NCI-H510A (cell line): ENCODE data around the gene KDM7A.
"Not testable (repeated sequence)": the region's sequence is repeated elsewhere in the genome, so short reads cannot be mapped to it uniquely, and the experiment has no call there.

Experiments
- DNase-seq: peaks from one replicate; lab custom pipeline; 2025; lab: John Stamatoyannopoulos, UW

KDM7A gene

DNA sequence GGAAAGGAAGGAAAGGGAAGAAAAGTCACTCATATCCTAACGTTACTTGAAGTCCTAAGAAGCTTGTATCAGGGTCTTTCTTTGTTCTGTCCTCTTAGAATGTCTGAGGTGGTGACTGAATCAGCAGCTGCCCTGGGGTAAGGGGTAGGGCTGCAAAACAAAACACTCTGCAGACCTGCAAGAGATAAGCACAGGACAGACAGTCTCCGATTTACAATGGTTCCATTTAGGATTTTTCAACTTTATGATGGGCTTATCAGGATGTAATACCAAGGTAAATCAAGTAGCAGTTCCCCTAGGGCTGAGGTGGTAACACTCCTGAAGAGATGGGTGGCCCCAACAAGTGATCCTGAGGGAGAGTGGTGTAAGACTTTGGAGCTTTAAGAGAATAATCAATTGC lies 16.5 kb downstream of the KDM7A start:
- no peak for DNase-seq

DNA sequence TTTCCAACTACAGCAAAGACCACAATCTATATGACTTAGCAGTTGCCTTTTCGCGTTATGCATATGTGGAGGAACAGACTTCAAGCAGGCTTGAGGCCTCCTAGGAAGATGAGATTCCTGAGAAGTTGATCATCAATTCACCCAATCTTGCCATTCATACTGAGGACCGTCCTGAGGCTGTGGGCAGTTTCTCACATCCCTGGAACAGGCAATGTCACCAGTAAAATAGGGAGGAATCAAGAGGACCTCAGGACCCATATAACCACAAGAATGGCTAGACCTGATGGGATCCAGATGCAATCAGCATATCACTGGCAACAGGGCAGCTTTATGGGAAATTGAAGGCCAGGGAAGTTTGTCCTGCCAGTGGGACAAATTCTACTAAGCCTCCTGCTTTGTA lies 17.3 kb downstream of the KDM7A start:
- DNase-seq = no peak

DNA sequence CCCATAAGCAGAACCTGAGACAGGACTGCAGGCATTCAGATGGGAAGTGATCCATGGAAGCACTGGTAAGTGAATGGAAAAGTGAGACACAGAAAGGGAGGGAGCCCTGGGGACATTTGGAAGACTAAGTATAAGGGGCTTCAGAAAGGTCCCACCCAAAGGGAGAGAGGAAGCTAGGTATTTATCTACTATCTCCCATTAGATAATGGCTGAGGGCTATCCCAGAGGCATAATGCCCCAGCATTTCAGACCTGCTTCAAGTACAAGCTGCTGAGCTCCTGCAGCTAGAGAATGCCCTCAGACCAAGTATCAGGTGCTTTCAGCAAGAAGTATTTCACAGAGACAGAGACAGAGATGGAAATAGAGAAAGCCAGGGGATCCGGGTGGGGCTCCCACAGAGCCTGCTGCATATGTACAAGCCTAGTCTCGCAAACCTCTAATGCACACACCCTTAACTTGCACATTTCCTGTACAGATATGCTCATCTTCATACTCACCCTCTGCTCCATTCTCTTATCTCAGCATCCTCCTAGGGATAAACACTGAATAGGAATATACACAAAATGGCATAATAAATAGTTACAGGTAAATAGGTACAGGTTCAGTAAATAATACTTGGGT lies 20.2 kb downstream of the KDM7A start:
- no peak for DNase-seq

DNA sequence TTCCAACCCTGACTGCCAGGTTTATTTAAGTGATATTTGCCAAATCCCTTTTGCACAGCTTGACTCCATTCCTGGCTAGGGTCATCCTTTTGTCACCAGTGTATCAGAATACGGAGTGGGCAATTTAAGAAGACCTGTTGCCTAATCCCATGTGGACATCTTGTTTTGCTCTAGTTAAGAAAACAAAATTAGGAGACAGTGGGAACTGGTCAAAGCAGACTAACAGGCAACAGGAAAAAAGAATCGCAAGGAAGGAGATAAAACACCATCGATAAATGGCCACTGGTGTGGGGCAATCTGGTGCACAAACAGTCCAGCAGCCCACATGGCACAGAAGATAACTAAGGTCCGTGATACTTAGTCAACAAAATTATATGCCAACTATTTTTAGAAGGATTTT lies 21.4 kb downstream of the KDM7A start:
- no peak for DNase-seq

DNA sequence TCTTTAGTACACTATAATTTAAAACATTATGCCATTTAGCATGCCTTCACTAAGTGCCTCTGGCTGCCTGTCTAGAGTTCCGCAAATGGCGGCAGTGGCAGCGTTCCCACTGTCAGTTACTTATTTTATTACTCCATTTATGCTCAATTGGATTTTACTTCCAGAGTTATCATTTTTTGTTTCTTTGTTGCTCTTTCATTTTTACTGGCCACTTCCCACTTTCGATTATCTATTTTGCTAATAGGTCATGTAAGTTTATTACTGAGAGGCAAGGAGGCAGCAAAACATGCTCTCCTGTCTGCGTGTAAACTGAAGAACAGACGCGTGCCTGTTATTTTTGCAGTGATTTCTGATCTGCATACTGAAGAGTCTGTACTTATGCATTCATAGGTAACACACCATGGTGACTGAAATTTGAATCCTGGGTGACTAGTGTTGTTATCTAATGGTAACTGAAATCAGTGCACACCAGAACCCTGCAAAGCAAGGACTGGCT lies 23.1 kb downstream of the KDM7A start:
- no peak for DNase-seq

DNA sequence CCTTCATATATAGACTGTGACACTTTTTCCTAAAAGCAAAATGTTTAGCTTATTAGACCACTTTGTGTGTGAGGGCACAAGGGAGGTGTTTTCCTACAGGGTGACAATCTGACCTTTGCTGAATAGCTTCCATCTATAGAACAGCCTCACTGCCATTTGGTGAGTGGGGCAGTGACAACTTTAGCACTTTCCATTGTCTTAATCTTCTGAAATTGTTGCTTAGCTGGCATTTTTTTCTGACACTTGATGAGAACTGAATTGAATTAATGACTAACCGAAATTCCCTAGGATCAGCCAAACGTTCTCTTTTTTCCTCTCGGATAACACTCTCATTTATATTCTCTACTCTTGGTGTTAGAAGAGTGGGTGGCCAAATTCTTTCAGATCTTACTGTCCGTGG lies 30.2 kb downstream of the KDM7A start:
- no peak for DNase-seq

DNA sequence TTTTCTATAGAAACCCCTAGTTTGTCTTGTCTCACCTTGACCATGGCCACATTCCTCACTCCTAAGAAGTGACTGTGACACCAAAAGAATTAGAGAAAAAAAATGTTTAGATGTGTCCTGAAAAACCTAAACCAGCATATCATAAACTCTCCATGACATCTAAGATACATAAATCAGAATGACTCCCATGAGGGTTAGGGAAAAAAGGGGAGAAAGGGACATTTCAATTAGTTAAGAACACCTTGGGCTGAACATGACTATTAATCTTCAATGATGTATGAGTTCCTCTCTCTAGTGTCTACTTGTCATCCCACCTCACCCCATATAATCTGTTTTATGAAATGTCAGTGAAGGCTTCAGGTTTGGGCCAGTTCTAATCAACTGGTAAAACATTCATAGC lies 31.1 kb downstream of the KDM7A start:
- DNase-seq = no peak

DNA sequence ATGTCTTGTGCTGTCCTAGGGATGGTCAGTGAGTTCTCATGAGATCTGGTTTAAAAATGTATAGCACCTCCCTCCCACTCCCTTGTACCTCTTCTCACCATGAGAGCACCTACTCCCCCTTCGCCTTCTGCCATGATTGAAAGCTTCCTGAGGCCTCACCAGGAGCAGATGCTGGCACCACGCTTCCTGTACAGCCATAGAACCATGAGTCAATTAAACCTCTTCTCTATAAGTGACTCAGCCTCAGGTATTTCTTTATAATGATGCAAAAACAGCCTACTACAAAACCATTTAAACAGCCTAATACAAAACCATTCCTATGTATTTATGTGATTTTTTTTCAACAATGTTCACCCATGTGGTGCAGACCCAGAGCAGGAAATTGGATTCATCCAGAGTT lies 32.0 kb downstream of the KDM7A start:
- no peak for DNase-seq

DNA sequence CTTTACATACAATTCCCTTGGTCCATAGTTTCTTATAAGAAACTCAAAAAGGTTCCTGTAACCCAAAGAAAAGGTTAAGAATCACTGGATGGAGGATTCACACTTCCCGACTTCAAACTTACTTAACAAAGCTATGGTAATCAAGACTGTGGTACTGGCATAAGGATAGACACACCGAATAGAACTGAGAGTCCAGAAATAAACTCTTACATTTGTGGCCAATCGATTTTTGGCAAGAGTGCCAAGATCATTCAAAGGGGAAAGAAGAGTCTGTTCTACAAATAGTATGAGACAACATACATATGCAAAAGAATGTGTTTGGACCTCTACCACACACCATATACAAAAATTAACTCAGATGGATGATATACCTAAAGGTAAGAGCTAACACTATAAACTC lies 32.8 kb downstream of the KDM7A start:
- no peak for DNase-seq

DNA sequence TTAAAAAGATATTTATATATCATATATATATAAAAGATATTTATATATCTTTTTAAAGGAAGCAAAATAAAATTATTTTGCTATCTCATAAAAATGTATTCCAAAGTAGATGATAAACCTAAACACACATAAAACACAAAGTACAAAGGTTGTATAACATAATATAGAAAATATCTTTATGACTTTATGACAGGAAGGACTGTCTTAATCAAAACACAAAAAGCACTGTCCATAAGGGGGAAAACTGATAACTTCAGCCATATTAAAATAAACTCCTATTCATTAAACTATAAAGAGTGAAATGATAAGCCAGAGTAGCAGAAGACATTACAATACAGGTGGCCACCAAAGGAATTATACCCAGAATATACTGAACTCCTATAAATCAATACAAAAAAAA lies 34.8 kb downstream of the KDM7A start:
- no peak for DNase-seq

DNA sequence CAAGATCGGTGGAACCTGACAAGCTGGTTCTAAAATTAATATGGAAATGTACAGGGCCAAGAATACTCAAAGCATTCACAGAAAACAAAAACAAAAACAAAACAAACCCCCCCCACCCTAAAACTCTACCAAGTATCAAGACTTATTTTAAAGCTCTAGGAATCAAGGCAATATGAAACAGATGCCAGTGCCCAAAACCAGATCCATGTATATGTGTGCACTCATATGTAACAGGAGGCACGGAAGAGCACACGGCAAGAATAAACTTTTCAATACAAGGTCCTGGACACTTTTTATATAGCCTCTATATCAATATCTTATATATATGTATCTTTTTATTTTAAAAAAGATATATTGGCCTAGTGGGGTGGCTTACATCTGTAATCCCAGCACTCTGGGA lies 35.5 kb downstream of the KDM7A start:
- DNase-seq = no peak

DNA sequence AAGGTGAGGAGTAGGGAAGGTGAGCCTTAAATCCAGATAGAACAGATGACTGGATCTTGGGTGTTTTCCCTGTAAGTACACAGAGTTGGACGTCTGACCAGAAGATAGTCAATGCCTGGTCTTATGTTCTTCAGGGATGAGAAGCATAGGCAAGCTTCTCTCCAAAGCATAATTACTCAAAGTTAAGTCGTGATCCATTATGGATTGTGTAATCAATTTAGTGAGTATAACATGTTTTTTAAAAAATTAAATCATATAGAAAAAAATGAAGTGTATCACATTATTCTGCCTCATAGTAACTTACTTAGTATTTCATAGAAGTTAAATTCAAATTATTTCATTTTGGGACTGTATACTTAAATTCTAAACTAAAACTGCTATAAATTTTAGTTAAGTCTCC lies 39.7 kb downstream of the KDM7A start:
- no peak for DNase-seq

DNA sequence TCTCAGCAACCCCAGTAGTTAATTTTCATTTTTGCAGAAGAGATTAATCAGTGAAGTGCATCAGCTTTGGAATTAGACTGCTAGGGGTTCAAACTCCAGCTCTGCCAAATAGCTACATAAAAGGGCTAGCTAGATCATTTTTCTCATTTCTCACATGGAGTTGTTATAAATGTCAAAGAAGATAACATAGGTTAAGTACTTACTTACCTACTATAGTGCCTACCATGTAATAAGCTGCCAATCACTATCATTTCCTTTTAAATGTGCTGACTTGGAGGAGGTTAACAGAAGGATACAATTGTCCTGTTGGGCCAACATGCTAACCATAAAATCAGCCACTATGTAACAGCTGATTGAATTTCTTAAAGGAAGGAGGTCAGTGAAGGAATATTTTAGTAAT lies 40.7 kb downstream of the KDM7A start:
- DNase-seq = no peak

DNA sequence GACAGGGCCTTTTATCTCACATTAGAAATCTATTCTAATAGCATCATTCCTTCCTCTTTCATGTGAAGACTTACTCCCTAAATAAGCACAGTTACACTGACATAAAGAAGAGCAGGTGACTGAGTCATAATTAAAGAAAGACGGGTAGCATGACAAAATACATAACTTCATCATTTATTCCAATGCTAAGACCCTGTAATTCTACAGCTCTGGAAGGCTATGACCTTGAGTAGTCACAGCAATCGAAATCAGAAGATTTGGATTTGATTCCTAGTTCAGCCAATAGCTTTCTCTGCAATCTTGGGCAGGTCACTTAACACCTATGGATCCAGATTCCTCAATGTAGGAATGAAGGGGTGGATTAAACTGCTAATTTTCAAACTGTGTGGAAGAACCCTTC lies 42.7 kb downstream of the KDM7A start:
- no peak for DNase-seq

DNA sequence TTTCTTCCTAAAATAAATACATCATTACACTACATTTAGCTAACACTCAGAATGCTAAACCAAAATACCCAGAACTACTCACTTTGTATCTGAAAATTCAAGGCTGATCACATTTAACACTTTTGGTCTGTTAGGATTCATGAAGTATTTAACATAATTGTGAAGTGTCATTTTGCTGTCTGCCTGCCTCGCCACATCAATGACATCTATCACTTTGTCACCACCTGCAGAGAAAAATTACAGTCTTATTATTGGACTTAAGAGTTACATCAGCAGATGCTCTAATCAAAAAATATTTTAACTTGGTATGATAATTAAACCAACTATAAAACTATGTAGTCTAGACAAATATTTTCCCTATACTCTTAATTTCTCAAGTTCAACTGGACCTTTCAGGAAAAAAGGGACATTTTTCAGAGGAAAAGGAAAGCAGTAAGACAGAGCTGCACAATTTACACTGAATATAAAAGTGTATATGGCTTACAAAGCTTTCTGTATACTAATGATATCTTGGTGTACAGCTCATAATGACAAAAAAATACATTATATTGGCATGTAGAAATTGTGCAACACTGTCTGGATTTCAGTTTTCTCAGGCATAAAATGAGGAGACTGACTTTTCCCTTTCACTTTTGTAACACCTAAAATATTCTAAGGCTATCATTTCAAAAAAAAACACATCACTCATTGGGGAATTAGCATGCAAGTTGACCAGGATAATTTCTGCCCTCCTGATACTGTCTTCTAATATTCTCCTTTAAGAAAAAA lies 49.2 kb downstream of the KDM7A start:
- no peak for DNase-seq

DNA sequence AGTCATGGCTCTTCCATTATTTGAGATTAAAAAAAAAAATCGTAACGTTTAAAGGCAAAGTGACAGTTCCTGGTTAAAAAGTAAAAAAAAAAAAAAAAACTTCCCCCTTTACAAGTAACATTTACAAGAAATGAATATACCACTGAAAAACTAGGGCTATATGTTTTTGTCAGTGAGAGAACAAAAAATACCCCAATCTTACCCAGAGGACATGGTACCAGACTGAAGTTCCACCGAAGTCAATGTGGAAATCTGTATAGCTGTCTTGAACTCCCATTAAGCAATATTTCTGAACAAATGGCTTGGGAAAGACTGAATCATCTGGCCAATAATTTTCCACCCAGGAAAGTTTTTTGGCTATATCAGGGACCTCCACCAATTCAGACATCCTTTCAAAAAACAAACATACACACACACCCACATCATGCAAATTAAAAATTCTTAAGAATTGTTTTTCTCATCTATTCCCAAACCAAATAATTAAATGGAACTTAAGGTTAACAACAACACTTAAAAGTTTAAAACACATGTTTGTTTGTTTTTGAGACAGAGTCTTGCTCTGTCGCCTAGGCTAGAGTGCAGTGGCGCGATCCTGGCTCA lies 50.2 kb downstream of the KDM7A start:
- DNase-seq = no peak

DNA sequence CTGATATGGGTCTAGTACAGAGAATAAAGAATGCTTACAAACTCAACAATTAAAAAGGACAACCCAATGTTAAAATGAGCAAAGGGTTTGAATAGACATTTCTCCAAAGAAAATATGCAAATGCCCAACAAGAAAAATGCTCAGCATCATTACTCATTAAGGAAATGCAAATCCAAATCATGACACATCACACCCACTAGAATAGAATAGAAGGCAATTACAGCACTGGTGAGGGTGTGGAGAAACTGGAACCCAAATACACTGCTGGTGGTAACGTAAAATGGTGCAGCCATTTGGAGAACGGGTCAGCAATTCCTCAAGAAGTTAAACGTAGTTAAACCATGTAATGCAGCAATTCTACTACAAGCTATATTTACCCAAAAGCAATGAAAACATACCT lies 53.8 kb downstream of the KDM7A start:
- DNase-seq = no peak

DNA sequence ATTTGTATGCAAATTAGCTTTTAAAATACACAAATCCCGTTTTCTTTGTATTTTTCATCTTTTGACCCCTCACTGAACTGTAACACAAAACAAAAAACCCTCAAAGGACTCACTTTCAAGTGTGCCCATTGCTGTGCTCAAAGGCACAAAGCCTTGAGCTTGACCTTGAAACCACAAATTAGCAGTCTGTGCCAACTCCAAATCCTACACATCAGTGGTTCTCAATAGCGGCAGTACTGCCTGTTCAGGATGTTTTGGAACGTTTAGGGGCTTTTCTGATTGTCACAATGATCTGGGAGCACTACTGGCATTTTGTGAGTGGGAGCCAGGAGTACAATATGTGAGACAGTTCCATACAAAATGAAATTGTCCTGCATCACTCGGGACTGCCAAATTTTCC lies 55.5 kb downstream of the KDM7A start:
- no peak for DNase-seq

DNA sequence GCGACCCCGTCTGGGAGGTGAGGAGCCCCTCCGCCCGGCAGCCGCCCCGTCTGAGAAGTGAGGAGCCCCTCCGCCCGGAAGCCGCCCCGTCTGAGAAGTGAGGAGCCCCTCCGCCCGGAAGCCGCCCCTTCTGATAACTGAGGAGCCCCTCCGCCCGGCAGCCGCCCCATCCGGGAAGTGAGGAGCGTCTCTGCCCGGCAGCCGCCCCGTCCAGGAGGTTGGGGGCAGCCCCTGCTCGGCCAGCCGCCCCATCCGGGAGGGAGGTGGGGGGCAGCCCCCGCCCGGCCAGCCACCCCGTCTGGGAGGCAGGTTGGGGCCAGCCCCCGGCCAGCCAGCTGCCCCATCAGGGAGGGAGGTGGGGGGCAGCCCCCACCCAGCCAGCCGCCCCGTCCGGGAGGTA lies 62.0 kb downstream of the KDM7A start:
- not testable (repeated sequence) for DNase-seq

DNA sequence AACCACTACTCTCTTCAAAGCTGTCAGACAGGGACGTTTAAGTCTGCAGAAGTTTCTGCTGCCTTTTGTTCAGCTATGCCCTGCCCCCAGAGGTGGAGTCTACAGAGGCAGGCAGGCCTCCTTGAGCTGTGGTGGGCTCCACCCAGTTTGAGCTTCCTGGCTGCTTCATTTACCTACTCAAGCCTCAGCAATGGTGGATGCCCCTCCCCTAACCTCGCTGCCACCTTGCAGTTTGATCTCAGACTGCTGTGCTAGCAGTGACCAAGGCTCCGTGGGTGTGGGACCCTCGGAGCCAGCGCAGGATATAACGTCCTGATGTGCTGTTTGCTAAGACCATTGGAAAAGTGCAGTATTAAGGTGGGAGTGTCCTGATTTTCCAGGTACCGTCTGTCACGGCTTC lies 68.0 kb downstream of the KDM7A start:
- not testable (repeated sequence) for DNase-seq

DNA sequence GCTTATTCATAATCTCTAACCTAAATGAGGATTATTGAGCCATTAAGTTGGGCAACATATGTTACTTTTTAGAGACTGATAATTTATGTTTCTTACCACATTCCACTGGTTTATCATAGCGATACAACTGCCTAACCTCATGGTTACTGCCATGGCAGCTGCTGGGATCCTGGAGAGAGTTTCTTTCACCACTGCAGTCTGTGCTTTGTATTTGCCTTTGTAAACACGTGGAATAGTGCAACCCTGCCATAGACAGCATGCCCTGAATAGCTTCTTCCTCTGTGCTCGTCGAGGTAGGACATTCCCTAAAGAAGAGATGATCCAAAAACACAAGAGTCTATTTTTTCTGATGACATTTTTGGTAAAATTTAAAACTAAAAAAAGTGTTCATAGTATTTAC lies 80.3 kb downstream of the KDM7A start:
- no peak for DNase-seq

DNA sequence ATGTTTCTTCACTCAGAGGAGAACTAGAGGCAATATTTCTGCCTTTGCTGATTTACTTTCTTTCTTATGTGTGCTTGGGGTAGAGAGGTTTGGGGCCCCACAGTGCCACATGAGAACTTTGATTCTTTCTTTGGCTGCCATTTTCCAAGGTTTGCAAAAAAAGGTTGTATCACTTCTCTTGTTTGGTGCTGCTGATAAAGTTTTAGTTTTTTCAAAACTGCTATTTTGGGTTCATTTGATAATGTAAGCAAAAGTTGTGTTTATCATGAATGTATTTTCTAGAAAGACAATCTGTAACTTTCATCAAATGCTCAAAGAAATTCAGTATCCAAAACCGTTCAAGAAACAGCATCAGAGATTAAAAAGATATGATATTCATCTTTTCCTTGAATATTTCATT lies 83.4 kb downstream of the KDM7A start:
- DNase-seq = no peak

DNA sequence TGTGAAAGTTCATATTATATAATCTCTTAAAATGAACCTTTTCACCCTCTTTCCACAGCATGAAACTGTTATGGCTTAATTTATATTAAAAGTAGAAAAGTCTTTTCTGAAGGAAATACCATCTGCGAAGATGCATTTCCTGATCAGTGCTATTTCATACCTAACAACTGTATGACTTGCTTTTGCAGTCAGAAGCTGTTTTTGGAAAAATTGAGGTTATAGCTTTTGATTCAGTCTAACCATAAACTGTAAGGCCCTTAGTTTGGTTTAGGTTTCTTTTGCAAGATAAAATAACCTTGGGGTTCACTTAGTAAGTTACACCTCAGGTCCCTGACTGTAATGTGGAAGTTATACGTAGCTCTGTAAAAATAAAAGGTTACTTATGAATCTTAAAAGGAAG lies 91.3 kb downstream of the KDM7A start:
- DNase-seq = no peak

DNA sequence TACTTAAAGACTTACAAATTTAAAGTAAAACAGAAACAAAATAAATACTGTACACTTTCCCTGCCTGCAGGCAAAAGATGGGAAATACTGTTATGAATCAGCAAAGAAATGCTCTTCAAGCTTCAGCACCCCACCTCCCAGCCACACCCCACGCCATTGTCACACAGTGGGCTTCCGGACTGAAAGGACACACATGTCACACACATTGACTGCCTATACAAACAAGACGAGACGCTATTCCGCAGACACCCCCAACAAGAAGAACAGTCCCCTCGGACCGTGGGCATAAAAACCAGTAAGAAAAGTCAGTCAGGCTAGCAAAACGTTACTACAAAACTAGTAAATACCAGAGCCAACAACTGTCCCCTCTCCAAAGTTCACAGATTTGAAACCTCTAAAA lies 91.8 kb downstream of the KDM7A start:
- no peak for DNase-seq
